GM21367 (cell line): ENCODE data around the gene ATP4A.
"Not testable (repeated sequence)": the region's sequence is repeated elsewhere in the genome, so short reads cannot be mapped to it uniquely, and the experiment has no call there.

Experiments used
- ATAC-seq: cut with Tn5 transposase; IDR thresholded peaks from one replicate; pipeline ENCODE4 v1.9.1; 2021; ENCODE audit not compliant: unreplicated experiment

The ATP4A gene

GRCh38 chr19:35563207-35563829 is at the start of gene ATP4A:
ATP4A (minus strand) TSS chr19:35563658; CDS start chr19:35563629, 29 bp downstream.
- no peak for ATAC-seq

- peak; percentile 61 for ATAC-seq
Observed at GRCh38 chr19:35612559-35613321, 49.3 kb upstream of the ATP4A start, which contains the start of gene HAUS5. HAUS5 (plus strand) TSS chr19:35612735; CDS start chr19:35612795, 60 bp downstream.

- no peak for ATAC-seq
Observed at GRCh38 chr19:35612224-35612558, 48.7 kb upstream of the ATP4A start.

GRCh38 chr19:35609851-35610353 is 46.4 kb upstream of the ATP4A start:
- ATAC-seq, result no peak

DNA sequence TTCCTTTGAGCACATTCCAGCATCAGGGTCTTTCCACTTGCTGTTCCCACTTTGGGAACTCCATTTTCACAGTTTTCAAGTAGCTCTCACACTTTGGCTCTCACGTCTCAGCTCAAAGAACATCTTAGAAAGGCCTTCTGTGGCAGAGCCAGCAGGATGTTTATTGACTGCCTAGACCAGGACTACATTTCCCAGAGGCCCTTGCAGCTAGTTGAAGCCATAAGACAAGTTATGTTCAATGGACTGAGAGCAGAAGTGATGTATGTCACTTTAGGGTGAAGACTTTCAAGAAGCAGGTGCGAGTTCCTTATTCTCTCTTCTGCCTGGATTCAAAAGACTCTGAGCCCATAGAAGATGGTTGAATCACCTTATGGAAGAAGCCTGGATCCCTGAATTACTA is 44.8 kb upstream of the ATP4A start:
- ATAC-seq, result no peak

DNA sequence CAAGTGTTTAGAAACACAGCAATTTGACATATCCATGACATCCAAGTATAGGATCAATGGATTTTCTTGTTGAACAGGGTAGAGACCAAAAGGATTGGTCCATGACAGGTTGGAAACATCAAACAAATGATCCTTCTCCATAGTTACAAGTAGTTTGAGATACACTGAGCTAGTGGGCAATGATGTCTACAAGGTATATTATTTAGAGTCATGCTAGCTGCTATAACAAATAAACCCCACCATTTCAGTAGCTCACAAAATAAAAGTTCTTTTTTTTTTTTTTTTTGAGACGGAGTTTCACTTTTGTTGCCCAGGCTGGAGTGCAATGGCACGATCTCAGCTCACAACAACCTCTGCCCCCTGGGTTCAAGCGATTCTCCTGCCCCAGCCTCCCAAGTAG is 44.2 kb upstream of the ATP4A start:
- no peak for ATAC-seq

DNA sequence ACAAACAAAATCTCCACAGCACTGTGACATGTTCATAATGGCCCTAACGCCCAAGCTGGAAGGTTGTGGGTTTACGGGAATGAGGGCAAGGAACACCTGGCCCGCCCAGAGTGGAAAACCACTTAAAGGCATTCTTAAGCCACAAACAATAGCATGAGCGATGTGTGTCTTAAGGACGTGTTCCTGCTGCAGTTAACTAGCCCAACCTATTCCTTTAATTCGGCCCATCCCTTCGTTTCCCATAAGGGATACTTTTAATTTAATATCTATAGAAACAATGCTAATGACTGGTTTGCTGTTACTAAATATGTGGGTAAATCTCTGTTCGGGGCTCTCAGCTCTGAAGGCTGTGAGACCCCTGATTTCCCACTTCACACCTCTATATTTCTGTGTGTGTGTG is 43.7 kb upstream of the ATP4A start:
- not testable (repeated sequence) for ATAC-seq

- not testable (repeated sequence) for ATAC-seq
Observed at GRCh38 chr19:35604436-35604835, 41.0 kb upstream of the ATP4A start.

GRCh38 chr19:35601971-35602370 is 38.5 kb upstream of the ATP4A start:
- ATAC-seq, result no peak

DNA sequence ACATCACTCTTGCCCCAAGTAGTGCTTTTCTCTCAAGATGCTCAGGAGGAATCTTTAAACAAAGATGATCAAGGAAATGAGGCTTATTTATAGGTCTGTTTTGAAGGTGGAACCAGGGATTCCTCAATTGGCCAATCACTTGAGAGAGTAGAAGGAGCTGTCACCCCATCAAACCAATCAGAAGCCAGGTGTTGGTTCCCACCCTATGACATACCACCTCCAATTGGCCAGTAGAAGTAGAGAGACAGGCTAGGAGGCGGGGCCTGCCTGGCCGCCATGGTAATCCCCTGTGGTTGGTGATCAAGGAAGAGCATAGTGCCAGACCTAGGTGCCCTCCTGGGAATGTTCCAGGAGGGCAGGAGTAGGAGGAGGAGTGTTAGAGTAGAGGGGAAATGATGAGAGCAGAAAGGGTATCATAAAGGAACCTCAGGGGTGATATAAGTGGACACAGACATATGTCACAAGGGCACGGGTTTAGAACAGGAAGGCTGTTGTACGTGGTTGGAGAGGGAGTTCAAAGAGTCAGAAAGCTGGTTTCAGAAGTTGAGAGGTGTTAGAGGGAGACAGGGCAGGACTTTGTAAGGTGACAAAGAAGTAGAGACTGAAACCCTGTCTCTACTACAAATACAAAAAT is 33.0 kb upstream of the ATP4A start:
- no peak for ATAC-seq

DNA sequence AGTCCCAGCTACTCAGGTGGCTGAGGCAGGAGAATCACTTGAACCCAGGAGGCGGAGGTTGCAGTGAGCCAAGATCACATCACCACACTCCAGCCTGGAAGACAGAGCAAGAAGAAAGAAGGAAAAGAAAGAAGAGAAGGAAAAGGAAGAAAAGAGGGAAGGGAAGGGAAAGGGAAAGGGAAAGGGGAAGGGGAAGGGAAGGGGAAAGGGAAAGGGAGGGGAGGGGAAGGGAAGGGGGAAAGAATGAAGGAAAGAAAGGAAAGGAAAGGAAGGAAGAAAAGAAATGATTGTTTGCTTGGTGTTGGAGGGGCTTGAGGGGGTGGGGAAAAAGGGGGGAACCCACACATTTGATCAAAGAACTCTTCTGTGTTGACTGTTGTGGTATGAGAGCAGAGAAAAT is 32.5 kb upstream of the ATP4A start:
- no peak for ATAC-seq

- not testable (repeated sequence) for ATAC-seq
Observed at GRCh38 chr19:35595026-35595425, 31.6 kb upstream of the ATP4A start.

- ATAC-seq, result no peak
Observed at GRCh38 chr19:35592226-35592625, 28.8 kb upstream of the ATP4A start.

DNA sequence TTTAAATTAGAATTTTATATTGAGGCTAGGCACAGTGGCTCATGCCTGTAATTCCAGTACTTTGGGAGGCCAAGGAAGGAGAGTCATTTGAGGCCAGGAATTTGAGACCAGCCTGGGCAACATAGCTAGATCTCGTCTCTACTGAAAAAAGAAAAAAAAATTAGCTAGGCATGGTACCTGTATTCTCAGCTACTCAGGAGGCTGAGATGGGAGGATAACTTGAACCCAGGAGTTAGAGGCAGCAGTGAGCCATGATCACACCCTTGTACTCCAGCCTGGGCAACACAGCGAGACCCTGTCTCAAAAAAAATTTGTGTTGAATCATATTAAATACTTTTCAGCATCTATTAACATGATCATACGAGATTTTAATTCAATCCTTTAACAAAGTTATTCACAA is 27.4 kb upstream of the ATP4A start:
- no peak for ATAC-seq

GRCh38 chr19:35587321-35587720 is 23.9 kb upstream of the ATP4A start:
- no peak for ATAC-seq

DNA sequence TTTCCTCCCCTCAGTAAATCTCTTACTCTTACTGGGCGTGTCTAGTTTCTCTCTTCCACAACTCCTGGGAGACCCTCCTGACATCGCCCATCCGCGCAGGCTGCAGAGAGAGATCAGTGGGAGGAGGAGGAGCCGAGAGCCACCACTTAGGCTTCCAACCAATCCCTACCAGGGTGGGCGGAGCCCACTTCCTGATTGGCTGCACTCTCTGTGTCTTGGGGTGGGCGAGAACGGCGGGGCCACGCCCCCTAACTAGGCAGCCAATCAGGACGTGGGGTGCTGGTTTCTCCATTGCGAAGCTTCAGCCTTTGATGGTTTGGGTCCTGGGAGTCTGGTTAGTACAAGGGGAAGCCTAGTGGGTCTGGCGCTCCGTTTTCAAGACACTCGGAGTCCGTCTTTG is 22.4 kb upstream of the ATP4A start, which contains the start of gene PMIS2:
TSS of gene PMIS2 (plus strand) at position 326 of the 400 bp plus-strand sequence. CDS start 87 bp downstream, outside the sequence.
- ATAC-seq, result no peak

GRCh38 chr19:35582760-35583159 is 19.3 kb upstream of the ATP4A start:
- ATAC-seq, result no peak

DNA sequence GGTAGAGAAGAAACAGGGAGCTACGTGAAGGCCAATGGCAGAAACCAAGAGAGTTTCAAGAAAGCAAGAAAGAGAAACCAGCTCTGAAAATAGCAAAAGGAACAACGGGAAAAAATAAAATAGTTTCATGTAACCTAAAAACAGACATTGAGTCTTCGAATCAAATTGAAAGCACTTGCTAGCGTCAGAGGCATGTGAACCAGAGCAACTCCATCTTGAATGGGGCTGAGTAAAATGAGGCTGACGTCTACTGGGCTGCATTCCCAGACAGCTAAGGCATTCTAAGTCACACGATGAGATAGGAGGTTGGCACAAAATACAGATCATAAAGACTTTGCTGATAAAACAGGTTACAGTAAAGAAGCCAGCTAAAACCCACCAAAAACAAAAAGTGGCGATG is 15.2 kb upstream of the ATP4A start:
- no peak for ATAC-seq

DNA sequence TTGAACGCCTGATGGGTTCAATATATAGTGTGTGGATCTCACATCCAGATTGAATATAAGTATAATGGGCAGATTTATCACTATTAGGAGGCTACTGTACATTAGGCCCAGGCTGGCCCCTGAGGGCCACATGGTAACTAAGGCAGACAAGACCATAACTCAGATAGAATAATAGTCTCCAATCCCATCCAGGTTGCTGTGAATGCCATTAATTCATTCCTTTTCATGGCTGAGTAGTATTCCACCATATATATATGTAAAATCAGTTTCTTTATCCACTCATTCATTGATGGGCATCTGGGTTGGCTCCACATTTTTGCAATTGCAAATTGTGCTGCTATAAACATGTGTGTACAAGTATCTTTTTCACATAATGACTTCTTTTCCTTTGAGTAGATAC is 14.5 kb upstream of the ATP4A start:
- no peak for ATAC-seq

DNA sequence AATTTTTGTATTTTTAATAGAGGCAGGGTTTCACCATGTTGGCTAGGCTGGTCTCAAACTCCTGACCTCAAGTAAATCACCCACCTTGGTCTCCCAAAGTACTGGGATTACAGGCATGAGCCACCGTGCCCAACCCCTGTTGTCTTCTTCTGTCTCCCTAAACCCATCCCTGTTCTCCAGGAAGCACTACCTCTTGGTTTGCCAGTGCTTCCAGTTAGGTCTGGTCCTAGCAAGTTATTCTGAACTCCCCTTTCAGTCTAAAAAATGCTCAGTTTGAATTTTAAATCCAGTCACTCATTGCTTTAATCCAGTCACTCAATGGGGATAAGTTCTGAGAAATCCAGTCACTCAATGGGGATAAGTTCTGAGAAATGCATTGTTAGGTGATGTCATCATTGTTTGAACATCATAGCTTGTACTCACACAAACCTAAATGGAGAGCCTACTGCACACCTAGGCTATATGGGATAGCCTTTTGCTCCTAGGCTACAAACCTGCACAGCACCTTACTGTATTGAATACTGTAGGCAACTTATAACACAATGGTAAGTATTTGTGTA is 8.0 kb upstream of the ATP4A start:
- ATAC-seq, result no peak

DNA sequence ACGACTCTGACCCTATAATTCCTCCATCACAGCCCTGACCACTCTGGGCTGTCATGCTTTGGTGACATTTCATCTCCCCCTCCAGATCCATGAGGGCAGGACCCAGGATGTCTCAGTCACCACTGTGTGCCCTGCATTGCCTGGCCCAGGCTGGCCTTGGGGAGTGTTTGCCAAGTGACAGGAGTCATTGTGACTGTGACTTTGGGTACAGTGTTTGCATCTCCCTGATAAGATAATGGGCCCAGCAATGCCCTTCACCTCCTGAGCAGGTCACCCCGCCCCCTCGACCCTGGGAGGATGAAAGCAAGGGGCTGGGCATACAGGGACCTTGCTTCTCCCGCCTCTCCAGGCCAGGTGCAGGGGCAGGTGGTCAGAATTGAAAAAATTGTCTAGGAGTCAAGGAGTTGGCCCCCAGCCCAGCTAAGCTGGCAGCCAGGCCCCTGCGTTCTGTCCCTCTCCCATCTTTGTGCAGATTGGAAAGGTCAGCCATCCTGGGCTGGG is 5.9 kb upstream of the ATP4A start:
- ATAC-seq, result no peak
